GM19239 (cell line): Measurements from ENCODE around the gene CD83.

ENCODE experiments used
- DNase-seq: peaks from one replicate; pipeline ENCODE4 v3.0.0; 2011; ENCODE audit warnings: low spot score; ENCODE audit not compliant: insufficient read length
- FAIRE-seq: peaks from 2 replicates; lab custom pipeline; 2011; peaks lifted over from hg19 to GRCh38; lab: Jason Lieb, UNC

Gene CD83

GRCh38 chr6:14120546-14120945 lies 3.0 kb downstream of the CD83 start:
- peak; percentile 70 for FAIRE-seq
- no peak for DNase-seq

GRCh38 chr6:14121936-14122344 lies 4.4 kb downstream of the CD83 start:
- FAIRE-seq, result peak; percentile 91
- DNase-seq, result peak; percentile 40

DNA sequence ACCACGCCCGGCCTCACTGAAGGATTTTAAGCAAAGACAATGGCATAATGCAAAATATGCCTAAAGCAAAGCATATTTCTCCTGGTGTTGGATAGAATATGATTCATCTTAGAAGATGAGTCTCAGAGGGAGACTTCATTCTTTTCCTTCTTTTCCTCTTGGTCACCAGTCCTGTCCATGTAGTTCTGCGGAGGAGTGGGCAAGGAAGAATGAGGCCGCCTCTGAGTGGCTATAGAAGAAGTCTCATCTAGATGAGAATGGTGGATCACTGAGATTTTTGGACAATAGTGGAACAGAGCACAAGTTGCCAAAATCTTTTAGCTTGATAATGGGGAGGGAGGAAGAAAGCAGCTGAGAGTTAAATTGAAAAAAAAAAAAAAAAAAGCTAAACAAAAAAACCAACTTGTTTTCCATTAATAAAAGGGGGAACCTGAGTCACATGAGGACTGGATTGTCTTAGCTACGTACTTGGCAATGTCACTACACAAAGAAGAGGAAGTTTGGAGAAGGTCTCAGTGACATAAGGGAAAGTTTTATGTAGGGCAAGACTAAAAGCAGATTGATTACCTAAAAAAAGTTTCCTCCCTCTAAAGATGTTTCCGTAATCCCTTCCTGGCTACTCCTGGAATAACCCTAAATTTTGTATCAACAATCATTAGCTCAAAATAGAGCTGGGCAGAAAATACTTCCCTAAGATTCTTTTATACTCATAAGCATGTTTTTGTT lies 6.0 kb downstream of the CD83 start:
- DNase-seq (no peak), FAIRE-seq (peak; percentile 18)

DNA sequence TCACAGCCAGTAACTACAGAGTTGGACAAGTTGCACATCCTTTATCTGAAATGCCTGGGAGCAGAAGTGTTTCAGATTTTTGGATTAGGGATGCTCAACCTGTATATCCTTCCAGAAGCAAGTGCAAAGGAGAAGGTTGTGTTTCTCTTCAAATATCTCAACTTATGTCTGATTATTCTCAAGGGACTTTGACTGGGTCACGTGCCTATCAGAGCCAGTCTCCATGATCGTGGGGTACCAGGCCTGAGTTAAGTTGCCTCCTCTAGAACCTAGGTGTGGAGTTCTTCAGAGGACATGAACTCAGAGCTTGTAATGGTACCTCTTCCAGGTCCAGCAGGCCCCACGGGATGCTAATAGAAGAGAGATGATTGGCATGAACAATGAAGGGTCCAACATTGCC lies 7.8 kb downstream of the CD83 start:
- FAIRE-seq (no peak), DNase-seq (no peak)

- DNase-seq (no peak), FAIRE-seq (no peak)
Measured at GRCh38 chr6:14126191-14126590, 8.6 kb downstream of the CD83 start.

DNA sequence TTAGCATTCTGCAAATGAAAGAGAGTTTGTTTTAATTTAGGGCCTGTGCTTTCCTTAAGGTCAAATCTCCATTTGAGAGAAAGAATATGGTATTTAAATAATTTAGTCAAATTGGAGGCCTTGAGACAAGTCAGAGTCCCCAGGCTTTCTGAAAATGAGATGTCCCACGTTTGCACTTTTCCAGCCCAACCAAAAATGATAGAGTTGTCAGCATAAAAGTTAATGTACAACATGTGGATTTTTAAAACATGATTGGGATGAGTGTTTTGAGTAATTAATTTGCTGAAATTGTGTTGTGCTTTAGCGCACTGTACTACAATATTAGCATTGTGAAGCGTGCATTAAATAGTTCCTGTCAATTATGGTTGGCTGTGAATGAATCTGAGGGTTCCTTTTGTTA lies 10.0 kb downstream of the CD83 start:
- DNase-seq (no peak), FAIRE-seq (no peak)

DNA sequence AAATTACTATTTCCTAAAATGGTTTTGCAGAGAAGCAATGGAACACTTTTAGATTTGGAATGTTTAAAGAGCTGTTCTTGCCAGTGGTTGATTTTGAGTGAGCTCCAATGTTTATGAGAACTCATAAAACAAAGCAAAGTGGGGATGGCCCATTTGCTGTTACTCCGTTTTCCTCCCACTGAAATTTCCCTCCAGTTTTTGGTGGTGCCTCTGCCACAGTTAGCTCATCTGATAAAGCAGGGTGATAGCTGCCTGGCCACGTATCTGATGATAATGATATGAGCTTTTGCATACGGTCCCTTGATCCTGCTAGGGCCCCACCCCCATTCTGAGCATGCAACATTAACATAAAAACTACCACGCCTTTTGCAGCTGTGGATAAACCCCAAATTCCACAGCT lies 10.4 kb downstream of the CD83 start:
- no peak for DNase-seq
- FAIRE-seq, result no peak

- FAIRE-seq (no peak), DNase-seq (no peak)
Measured at GRCh38 chr6:14128746-14129145, 11.2 kb downstream of the CD83 start.

- FAIRE-seq (no peak), DNase-seq (peak; percentile 45)
Measured at GRCh38 chr6:14129575-14129974, 12.0 kb downstream of the CD83 start.

- FAIRE-seq, result no peak
- DNase-seq, result no peak
Measured at GRCh38 chr6:14130435-14131075, 13.0 kb downstream of the CD83 start.

DNA sequence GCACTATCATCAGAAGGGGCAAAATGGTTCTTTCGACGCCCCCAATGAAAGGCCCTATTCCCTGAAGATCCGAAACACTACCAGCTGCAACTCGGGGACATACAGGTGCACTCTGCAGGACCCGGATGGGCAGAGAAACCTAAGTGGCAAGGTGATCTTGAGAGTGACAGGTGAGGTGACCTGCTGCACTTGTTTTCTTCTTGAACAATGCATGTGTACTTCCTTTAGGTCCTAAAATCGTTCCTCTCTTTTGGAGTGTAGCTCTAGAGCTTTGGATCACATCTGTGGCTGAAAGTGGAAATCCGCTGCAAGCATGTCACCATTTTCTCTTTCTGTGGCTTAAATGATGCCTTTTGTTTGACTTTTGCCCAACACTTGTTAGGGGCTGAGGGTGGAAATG lies 14.0 kb downstream of the CD83 start:
- DNase-seq (no peak), FAIRE-seq (no peak)

DNA sequence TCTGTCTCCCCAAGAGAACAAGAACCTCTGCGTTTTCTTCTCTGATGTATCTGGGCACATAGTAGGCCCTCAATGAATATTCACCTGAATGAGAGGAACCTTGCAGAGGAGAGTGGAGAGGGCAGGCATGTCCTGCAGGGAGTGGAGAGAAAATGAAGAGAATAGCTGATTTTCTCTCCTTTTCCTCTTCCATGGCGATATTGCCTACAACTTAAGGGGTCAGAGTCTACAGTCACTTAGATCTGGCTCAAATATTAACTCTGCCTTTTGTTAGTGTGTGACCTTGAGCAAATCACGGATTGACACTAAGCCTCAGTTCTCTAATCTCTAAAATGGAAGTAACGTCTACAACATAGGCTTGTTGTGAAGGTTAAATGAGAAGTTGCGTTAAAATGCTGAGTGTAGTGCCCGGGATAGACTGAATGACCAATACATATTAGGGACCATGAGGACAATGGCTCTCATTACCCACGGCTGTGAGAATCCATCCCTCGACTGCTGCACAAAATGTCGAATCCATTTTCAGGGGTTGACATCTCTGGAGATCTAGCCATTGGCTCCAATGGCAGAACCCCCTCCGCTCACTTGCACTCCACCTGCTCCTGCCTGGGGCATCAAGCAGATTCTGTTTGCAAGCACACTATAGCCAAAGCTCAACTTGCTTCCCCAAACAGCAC lies 14.8 kb downstream of the CD83 start:
- FAIRE-seq (no peak), DNase-seq (no peak)

GRCh38 chr6:14132921-14133275 lies 15.3 kb downstream of the CD83 start:
- no peak for DNase-seq
- no peak for FAIRE-seq

DNA sequence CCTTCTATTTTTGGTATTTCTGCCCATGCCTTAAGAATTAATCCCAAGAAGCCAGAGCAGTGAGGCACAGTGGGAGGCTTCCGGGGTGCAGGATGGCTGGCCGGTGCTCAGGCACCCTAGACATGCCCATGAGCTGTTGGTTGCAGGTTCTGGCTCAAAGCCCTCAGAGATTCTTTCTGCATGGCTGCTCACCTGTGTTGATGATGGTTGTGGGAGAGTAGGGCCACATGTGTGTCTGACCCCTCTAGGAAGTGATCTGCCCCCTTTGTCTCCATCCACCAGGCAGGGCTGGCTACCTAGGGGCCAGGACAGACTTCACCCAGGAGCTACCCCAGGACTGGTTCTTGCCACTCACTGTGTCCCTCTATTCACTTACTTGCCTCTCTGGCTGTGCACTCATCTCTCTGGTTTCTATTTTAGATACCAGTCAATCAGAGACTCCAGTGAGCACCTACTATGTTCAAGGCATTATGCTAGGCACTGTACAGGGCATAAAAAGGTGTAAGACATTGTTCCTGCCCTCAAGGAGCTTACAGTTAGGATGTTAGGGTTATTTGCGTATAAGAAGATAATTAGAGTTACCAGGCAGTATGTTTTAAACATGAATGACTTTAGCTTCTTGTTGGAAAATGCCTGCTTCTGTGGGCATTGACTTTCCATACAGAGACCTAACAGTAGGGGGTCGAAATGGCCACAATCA lies 16.8 kb downstream of the CD83 start:
- DNase-seq (no peak), FAIRE-seq (peak; percentile 14)

DNA sequence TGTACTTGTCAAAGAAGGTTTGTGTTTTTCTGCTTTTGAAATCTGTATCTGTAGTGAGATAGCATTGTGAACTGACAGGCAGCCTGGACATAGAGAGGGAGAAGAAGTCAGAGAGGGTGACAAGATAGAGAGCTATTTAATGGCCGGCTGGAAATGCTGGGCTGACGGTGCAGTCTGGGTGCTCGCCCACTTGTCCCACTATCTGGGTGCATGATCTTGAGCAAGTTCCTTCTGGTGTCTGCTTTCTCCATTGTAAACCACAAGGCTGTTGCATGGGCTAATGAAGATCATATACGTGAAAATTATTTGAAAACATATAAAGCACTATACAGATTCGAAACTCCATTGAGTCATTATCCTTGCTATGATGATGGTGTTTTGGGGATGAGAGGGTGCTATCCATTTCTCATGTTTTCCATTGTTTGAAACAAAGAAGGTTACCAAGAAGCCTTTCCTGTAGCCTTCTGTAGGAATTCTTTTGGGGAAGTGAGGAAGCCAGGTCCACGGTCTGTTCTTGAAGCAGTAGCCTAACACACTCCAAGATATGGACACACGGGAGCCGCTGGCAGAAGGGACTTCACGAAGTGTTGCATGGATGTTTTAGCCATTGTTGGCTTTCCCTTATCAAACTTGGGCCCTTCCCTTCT lies 18.4 kb downstream of the CD83 start:
- FAIRE-seq (no peak), DNase-seq (no peak)

DNA sequence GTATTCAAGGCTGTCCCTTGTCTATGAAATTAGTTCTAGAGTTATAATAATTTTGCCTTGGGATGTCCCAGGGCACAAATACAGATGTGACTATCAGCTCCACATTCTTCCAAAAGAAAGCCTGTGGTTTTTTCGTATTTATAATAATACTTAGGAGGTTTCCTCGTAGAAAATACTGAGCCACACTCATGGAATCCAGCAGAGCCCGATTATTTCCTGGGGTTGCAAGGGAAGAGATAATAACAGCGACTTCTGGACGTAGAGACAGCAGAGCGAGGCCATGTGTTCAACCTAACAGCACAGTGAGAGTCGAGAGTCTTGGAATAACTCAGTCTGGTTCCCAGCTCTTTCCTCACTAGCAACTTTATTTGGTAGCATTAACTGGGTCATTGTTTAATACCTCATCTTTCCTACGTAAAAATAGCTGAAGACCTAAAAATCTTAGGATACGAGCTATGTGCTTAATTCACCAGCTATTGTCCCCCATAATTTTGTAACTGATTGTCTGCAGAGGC lies 21.2 kb downstream of the CD83 start:
- FAIRE-seq (no peak), DNase-seq (no peak)

DNA sequence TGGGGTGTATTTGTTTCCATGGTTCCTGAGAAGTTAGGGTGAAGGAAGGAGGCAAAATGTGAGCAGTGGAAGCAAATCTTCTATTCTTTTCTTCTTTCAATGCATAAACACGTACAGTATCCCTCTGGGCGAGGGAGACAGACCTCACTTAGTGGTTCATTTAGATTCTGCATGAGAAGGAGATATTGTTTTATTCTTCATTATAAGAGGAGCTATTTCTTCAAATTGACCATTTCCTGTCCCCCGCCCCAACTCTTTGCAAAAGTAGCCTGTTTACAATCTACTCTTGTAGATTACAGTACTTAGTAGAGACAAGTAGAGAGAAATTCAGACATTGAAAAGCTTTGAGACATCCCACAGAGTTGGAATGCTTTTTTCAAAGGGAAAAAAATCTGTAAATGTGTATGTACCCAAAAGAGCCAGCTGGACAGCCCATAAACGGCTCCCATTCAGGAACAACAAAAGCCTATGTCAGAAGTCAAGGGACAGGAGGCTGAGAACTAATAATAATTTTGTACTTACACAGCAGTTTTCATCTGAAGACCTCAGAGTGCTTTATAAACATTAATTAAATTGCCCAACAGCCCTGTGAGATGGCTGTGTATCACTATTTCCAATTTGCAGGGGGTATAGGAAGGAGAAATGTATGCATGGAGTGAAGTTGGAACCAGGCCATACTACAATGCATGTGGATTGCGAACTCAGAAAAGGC lies 23.9 kb downstream of the CD83 start:
- FAIRE-seq, result no peak

GRCh38 chr6:14142063-14142450 lies 24.5 kb downstream of the CD83 start:
- no peak for FAIRE-seq
- DNase-seq, result no peak

More for the DNA sequence above, 23.9 kb downstream of the CD83 start:
- DNase-seq, result no peak

- DNase-seq, result no peak
- no peak for FAIRE-seq
Measured at GRCh38 chr6:14142511-14143223, 25.1 kb downstream of the CD83 start.
